GM13977 (cell line): ENCODE results near the gene CAMK1D.

ENCODE experiments used
- DNase-seq: peaks from one replicate; pipeline ENCODE4 v3.0.0; 2012; ENCODE audit warnings: low spot score
- CTCF ChIP-seq: IDR thresholded peaks from 2 replicates; pipeline ENCODE4 v1.5.1; 2012; ENCODE audit warnings: mild to moderate bottlenecking, control low read depth; ENCODE audit not compliant: insufficient read depth; ENCODE audit errors: extremely low read depth, missing control alignments
- in situ Hi-C: fragments of 300-500 bp; cut with MboI; formaldehyde crosslinking; loops from one replicate; pipeline ENCODE4 v1.12.0; 2022; ENCODE audit warnings: low sequenced_read_pairs, low pct_unique_long_range_greater_than_20kb, mixed read lengths, inconsistent platforms; ENCODE audit not compliant: unreplicated experiment

The CAMK1D gene

DNA sequence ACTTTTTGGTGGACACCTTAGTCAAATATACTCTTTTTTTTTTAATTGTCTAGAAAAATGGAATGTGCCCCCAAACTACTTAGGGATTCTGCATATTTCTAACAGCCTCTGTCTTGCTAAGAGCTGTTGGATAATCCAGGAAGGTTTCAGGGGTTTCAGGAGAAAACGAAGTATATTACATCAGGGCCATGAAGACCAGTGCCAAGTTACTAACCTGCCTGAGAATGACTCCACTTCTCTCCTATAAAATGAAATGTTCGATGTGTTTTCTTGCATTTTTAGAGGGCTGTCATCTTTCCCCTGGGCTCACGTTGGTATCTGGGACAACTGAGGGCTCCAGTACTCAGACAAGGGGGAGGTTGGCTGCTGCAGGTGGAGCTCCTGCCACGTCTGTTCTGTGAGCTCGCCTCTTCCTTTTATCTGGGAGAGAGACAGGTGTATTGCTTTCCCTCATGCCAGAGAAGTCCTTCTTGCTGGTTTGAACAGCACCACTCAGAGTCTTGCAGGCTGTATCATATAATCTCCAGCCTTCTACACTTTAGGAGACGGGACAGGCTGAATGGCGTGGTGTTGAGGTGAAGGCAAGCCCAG lies 71.3 kb downstream of the CAMK1D start:
- TF ChIP-seq CTCF, result no peak
- in situ Hi-C loops, result no loop called here
- DNase-seq, result no peak

- no peak for DNase-seq
- TF ChIP-seq CTCF, result no peak
- in situ Hi-C loops, result no loop called here
Observed at GRCh38 chr10:12422189-12422588, 72.8 kb downstream of the CAMK1D start.

DNA sequence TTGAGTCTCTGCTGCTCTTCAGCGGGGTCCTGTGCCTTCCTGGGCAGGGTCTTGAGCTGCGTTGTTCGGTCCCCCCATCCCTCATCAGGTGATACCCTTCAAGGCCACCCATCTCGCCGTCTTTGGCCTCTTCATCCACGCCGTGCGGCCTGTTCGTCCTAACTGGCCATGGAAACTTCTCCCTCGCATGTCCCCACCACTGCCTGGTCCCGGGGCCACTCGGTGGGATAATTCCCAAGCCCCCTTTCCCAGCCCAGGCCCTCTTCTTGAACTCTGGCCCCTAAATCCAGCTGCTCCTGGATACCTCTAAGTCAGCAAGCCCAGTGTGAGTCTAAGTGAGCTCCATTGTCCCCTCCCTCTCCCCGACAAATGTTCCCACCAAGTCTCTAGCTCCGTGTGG lies 74.5 kb downstream of the CAMK1D start:
- TF ChIP-seq CTCF, result no peak
- no peak for DNase-seq
- in situ Hi-C loops, result no loop called here

GRCh38 chr10:12427276-12427675 lies 77.9 kb downstream of the CAMK1D start:
- in situ Hi-C loops, result no loop called here
- no peak for TF ChIP-seq CTCF
- DNase-seq, result no peak

GRCh38 chr10:12428447-12429135 lies 79.2 kb downstream of the CAMK1D start:
- TF ChIP-seq CTCF, result peak; percentile 12
- in situ Hi-C loops, result no loop called here
- DNase-seq, result no peak

GRCh38 chr10:12430406-12430982 lies 81.1 kb downstream of the CAMK1D start:
- TF ChIP-seq CTCF, result no peak
- in situ Hi-C loops, result no loop called here
- DNase-seq, result no peak
